Caco-2 (cell line): ENCODE measurements around the gene FXYD5. TPM values are rescaled to one million over a fixed set of nuclear protein-coding genes. Genes with fewer than 3 reads are reported as not detected.

Experiments
- BruUV-seq: library from RNA; stranded (reverse); fragments of 400-500 nt; replicated peaks from 2 replicates; lab custom pipeline; 2021; lab: Mats Ljungman, UMichigan
- CTCF ChIA-PET: fragments of 300-600 bp; sonication (Branson Sonifier 250); formaldehyde crosslinking; loops from one replicate; lab custom pipeline; 2022; ENCODE audit warnings: antibody characterized with exemption; lab: Charles Lee
- POLR2A ChIA-PET: fragments of 300-600 bp; sonication (Branson Sonifier 250); formaldehyde crosslinking; loops from one replicate; lab custom pipeline; 2022; ENCODE audit warnings: antibody characterized with exemption; lab: Charles Lee
- DNase-seq, 2 experiments: peaks; one replicate each; pipeline versions ENCODE4 v3.0.0 to v3.0.0-alpha.2; 2020 to 2022
- H3K27me3 ChIP-seq: replicated peaks from 2 replicates; pipeline ENCODE4 v1.6.0; 2011; ENCODE audit warnings: low read length; ENCODE audit not compliant: control insufficient read depth, insufficient read depth
- H3K36me3 ChIP-seq: 2 replicates; pipeline ENCODE4 v1.5.1; 2011; ENCODE audit warnings: low read length; ENCODE audit not compliant: control insufficient read depth, insufficient read depth
- H3K4me1 ChIP-seq: fragments of 250-450 bp; sonication (Bioruptor Pico); 2 replicates; pipeline ENCODE4 v1.5.1; 2020; ENCODE audit warnings: mild to moderate bottlenecking
- H3K4me3 ChIP-seq: 2 replicates; pipeline ENCODE4 v1.5.1; 2011; ENCODE audit warnings: low read depth, mild to moderate bottlenecking, control low read depth, low read length
- H3K9me3 ChIP-seq: fragments of 250-450 bp; sonication (Bioruptor Pico); 2 replicates; pipeline ENCODE4 v1.5.1; 2020; ENCODE audit warnings: mild to moderate bottlenecking, moderate library complexity
- H3K27ac Mint-ChIP-seq: one replicate; pipeline ENCODE4 v1.8.0; 2022; ENCODE audit warnings: mixed read lengths; ENCODE audit not compliant: unreplicated experiment
- H3K27me3 Mint-ChIP-seq: one replicate; pipeline ENCODE4 v1.8.0; 2022; ENCODE audit warnings: mixed read lengths; ENCODE audit not compliant: insufficient read depth, unreplicated experiment
- H3K36me3 Mint-ChIP-seq: one replicate; pipeline ENCODE4 v1.8.0; 2022; ENCODE audit warnings: mild to moderate bottlenecking, mixed read lengths; ENCODE audit not compliant: insufficient read depth, unreplicated experiment
- H3K4me1 Mint-ChIP-seq: one replicate; pipeline ENCODE4 v1.8.0; 2022; ENCODE audit warnings: low read depth, mixed read lengths; ENCODE audit not compliant: unreplicated experiment
- H3K4me3 Mint-ChIP-seq: one replicate; pipeline ENCODE4 v1.8.0; 2022; ENCODE audit warnings: mild to moderate bottlenecking, moderate library complexity, mixed read lengths; ENCODE audit not compliant: unreplicated experiment
- H3K9me3 Mint-ChIP-seq: one replicate; pipeline ENCODE4 v1.8.0; 2022; ENCODE audit warnings: mixed read lengths; ENCODE audit not compliant: unreplicated experiment
- intact Hi-C: fragments of 100-400 bp; cut with micrococcal nuclease; formaldehyde crosslinking; loops from one replicate; pipeline ENCODE4 v1.10.0; 2022; ENCODE audit not compliant: unreplicated experiment
- total RNA-seq: library from RNA; stranded (reverse); gene quantifications from 2 replicates; pipeline ENCODE4 v1.2.3, GENCODE V29; 2022
- TF ChIP-seq, protein P1 (sequence below), 2 experiments: fragments of 200-600 bp in 1 of 2; IDR thresholded peaks; 1 replicate in 1 of 2; 2 replicates in 1 of 2; pipeline versions ENCODE4 v1.5.1 to v1.8.0; 2011 to 2022; ENCODE audit warnings: antibody characterized with exemption in 1 of 2, control low read depth in 1 of 2, inconsistent platforms in 1 of 2, low read depth in 1 of 2, low read length in 1 of 2, mild to moderate bottlenecking in 1 of 2, moderate library complexity in 1 of 2; ENCODE audit not compliant: insufficient read depth in 1 of 2, severe bottlenecking in 1 of 2, unreplicated experiment in 1 of 2

The FXYD5 gene
- total RNA-seq, 1 experiment from 2014 or later = 20.4 TPM

DNA sequence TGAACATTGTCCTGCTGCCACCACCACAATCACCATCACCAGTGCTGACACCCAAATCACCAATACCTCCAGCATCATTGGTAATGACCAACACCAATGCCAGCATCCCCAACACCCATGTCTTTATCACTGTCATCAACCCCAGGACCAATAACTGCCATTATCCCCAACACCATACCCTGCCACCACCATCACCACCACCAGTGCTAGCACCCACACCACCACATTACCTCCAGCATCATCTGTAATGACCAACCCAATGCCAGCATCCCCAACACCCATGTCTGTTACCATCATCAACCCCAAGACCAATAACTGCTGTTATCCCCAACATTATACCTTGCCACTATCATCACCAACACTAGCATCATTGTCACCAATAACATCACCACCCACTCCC lies 22.3 kb upstream of the FXYD5 start:
- DNase-seq = no peak
- H3K36me3 ChIP-seq = no peaks in the 10 kb centered on the region
- no peaks in the 10 kb centered on the region for H3K27me3 ChIP-seq
- peaks cover 7% of the 10 kb centered on the region for H3K4me1 Mint-ChIP-seq
- no TSS peak for BruUV-seq
- H3K4me3 Mint-ChIP-seq = no peak overlapping the region
- TF ChIP-seq, protein P1, sequence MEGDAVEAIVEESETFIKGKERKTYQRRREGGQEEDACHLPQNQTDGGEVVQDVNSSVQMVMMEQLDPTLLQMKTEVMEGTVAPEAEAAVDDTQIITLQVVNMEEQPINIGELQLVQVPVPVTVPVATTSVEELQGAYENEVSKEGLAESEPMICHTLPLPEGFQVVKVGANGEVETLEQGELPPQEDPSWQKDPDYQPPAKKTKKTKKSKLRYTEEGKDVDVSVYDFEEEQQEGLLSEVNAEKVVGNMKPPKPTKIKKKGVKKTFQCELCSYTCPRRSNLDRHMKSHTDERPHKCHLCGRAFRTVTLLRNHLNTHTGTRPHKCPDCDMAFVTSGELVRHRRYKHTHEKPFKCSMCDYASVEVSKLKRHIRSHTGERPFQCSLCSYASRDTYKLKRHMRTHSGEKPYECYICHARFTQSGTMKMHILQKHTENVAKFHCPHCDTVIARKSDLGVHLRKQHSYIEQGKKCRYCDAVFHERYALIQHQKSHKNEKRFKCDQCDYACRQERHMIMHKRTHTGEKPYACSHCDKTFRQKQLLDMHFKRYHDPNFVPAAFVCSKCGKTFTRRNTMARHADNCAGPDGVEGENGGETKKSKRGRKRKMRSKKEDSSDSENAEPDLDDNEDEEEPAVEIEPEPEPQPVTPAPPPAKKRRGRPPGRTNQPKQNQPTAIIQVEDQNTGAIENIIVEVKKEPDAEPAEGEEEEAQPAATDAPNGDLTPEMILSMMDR (IDR thresholded peaks at IDR 0.05; ENCODE audit: insufficient read depth in 1 of 2, low read depth in 1 of 2, low read length in 1 of 2, severe bottlenecking in 1 of 2, unreplicated experiment in 1 of 2) = no peak
- ChIA-PET POLR2A (no interaction called here), CTCF (no interaction called here)
- no peaks in the 10 kb centered on the region for H3K9me3 ChIP-seq
- H3K27me3 Mint-ChIP-seq = peaks cover 2% of the 10 kb centered on the region
- no peaks in the 10 kb centered on the region for H3K36me3 Mint-ChIP-seq
- no peak overlapping the region for H3K4me3 ChIP-seq
- intact Hi-C loops = no loop called here
- no peaks in the 10 kb centered on the region for H3K9me3 Mint-ChIP-seq
- peaks cover 18% of the 10 kb centered on the region for H3K4me1 ChIP-seq
- no peak overlapping the region for H3K27ac Mint-ChIP-seq

DNA sequence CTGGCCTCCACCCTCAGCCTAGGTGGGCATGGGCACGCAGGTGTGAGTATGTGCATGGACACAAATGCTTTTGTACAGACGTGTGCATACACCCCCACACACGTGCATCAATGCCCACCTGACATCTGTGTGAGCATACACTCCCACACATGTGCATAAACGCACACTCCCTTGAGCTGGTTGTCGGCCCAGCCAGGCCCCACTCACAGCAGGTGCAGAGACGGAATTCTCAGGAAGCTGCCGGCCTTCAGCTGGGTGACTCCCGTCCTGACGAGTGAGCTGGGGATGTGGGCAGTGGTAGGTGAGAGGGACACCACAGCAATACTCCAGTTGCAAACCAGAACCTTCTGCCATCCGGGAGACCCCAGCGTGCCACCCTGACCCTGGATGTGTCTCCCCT lies 20.7 kb upstream of the FXYD5 start:
- intact Hi-C loops = no loop called here
- peak overlapping the region; percentile 18 for H3K4me3 ChIP-seq
- POLR2A ChIA-PET = no interaction called here
- BruUV-seq = no TSS peak
- no peak for DNase-seq
- Mint-ChIP-seq H3K4me1 (peaks cover 7% of the 10 kb centered on the region), H3K9me3 (no peaks in the 10 kb centered on the region), H3K27ac (no peak overlapping the region), H3K36me3 (no peaks in the 10 kb centered on the region), H3K4me3 (no peak overlapping the region), H3K27me3 (peaks cover 2% of the 10 kb centered on the region)
- H3K36me3 ChIP-seq = no peaks in the 10 kb centered on the region
- H3K27me3 ChIP-seq = no peaks in the 10 kb centered on the region
- CTCF ChIA-PET = interaction anchor here (1.6 kb wide), 1 partner anchor 19 kb away, joined by 6 read pairs; the partner anchor contains the start of gene FXYD3
- TF ChIP-seq, protein P1 (IDR thresholded peaks at IDR 0.05; ENCODE audit: insufficient read depth in 1 of 2, low read depth in 1 of 2, low read length in 1 of 2, severe bottlenecking in 1 of 2, unreplicated experiment in 1 of 2) = no peak
- peaks cover 19% of the 10 kb centered on the region for H3K4me1 ChIP-seq
- H3K9me3 ChIP-seq = no peaks in the 10 kb centered on the region

DNA sequence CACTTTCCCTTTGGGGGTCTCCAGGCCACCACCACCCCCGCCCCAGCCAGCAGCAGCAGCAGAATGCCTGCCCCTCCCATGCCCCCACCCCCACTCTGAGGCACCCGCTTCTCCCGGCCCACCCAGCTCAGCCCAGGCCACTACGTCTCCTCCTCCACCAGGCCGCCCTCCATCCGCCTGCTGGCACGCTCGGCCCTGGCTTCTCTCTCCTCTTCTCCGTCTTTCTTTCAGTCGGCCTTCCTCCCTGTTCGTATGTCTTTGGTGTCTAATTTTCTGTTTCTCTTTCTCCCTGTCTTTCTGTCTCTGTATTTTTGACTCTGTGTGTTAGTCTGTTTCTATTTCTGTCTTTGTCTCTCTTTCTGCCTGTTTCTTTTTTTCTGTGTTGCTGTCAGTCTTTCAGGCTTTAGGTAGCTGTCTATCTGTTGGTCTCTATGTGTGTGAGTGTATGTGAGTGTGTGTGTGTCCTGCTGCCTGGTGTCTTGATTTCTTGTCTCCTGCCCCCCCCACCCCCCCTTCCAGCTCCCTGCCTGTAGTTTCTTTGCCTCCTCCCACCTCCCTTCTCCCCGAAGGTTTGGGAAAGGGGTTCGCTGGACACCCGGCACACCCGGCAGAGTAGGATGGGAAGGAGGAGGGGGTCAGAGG lies 19.8 kb upstream of the FXYD5 start, which contains the start of gene LGI4:
TSS of gene LGI4 (minus strand) at position 459 of the 642 bp plus-strand sequence. CDS start at position 80, 379 bp downstream.
- Mint-ChIP-seq H3K27me3 (peaks cover 2% of the 10 kb centered on the region), H3K4me1 (peaks cover 7% of the 10 kb centered on the region), H3K9me3 (no peaks in the 10 kb centered on the region), H3K36me3 (no peaks in the 10 kb centered on the region), H3K27ac (no peak within 1 kb of the TSS), H3K4me3 (no peak within 1 kb of the TSS)
- BruUV-seq = no TSS peak
- Histone ChIP-seq H3K9me3 (no peaks in the 10 kb centered on the region), H3K27me3 (no peaks in the 10 kb centered on the region), H3K4me3 (peak within 1 kb of the TSS; percentile 18), H3K36me3 (no peaks in the 10 kb centered on the region), H3K4me1 (peaks cover 15% of the 10 kb centered on the region)
- intact Hi-C loops = loop anchor here (1.0 to 5.0 kb wide), 4 partner anchors 20 to 162 kb away; partner anchors contain the start of gene LSR
- DNase-seq = no peak
- ChIA-PET CTCF (interaction anchor here (0.7 to 3.5 kb wide), 5 partner anchors 20 to 93 kb away, joined by 3 to 24 read pairs (median 5); partner anchors contain the start of genes FXYD3 and HPN), POLR2A (interaction anchor here (0.5 kb wide), 1 partner anchor 60 kb away, joined by 3 read pairs; no protein-coding TSS in a partner anchor)
- TF ChIP-seq, protein P1 (IDR thresholded peaks at IDR 0.05; ENCODE audit: insufficient read depth in 1 of 2, low read depth in 1 of 2, low read length in 1 of 2, severe bottlenecking in 1 of 2, unreplicated experiment in 1 of 2) = no peak
